Right forelimb (tissue), 1 donor: Measurements from ENCODE around the gene GLIS1.

Source experiments
- DNase-seq: peaks from one replicate; pipeline ENCODE4 v3.0.0-alpha.2; 2018

GLIS1 gene

GRCh38 chr1:53677486-53677885, 61.5 kb downstream of the GLIS1 start:
- no peak for DNase-seq

GRCh38 chr1:53672785-53673184, 66.2 kb downstream of the GLIS1 start:
- DNase-seq: no peak

DNA sequence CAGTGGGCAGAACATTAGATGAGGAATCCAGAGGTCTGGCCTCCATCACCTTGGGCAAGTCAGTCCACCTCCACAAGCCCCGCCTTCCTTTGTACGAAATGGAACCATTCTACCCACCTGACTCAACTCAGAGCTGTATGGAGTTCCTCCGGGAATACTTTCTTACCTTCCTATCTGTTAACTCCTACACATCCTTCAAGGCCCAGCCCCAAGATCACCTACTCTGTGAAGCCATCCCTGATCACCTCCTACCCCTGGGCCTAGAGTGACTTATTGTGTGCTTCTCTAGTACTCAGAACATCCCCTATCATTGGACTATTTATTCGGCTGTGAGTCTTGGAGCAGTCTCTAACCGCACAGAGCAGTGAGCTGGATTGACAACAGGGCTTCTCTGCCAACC, 66.7 kb downstream of the GLIS1 start:
- no peak for DNase-seq

DNA sequence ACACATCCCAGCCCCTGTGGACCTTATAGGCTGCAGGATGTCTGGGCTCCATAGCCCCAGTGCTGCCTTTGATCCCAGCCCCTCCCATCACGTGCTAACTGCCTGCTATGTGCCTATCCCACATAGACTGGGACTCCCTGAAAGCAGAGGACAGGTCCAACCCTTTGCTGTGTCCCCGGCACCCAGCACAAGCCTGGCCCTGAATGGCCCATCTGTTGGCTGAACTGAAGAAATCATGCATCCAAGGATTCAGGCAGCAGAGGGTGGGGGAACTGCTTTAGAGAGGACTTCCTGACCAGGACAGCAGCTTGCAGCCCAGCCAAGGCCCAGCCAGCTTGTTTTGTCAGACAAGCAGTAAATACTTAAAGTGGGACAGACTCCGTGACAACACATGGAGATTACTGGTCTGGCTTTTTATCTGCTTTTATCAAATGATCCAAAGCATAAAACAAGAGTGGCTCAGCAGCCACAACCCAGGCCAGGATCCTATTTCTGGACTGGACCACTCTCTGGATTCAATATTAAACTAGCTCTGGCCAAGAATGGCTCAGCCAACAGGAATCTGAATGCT, 69.3 kb downstream of the GLIS1 start:
- no peak for DNase-seq

DNA sequence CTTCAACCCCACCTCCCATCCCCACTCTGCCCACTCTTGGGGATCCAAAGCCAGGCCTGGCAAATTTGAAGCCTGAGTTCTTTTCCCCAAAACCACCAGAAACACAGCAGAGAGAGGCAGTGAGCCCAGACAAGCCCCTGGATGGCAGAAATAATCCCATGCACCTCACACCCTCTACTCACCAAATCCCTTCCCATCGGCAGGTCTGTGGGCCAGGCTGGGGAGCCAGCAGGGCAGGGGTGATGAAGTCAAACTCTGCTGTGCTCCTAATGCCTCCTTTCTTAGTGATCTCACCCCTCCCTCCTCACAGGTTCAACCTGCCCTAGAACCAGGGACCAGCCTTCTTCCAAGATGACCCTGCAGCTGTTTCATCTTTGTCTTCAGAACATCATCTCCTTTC, 72.4 kb downstream of the GLIS1 start:
- no peak for DNase-seq

GRCh38 chr1:53665996-53666395, 73.0 kb downstream of the GLIS1 start:
- no peak for DNase-seq

- DNase-seq: no peak
Measured at GRCh38 chr1:53663529-53664300, 75.2 kb downstream of the GLIS1 start.

DNA sequence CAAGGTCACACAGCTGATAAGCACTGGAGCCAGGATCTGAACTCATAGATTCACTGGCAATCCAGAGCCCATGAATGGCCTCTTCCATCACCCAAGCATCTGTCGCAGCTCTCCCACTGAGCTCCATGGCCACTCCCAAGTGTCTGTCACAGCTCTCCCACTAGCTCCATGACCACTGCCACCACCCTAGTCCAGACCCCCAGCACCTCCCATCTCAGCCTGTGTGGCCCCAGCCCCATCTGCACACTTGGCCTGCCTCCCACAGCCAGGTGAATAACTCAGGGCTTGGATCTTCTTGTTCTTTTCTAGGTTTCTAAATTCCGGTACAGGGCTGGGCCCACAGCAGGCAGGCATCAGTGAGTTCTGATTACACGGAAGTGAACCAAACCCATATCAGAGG, 76.0 kb downstream of the GLIS1 start:
- no peak for DNase-seq

DNA sequence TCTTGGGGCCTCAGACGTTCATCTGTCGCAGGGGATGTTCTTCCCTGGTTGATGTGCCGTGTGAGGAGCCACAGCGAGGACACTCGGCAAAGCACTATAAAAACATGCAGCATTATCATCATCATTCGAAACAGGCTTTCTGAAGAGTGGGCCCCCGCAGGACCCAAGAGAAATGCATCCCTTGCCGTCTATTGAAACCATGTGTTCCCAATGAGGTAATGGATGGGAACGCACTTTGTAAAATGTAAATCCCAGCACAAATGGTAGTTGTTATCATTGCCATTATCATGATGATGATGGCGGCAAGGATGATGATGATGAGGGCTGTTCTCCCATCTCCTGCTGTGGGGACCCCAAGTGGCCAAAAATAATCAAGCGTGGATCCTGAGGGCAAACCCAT, 76.8 kb downstream of the GLIS1 start:
- no peak for DNase-seq

DNA sequence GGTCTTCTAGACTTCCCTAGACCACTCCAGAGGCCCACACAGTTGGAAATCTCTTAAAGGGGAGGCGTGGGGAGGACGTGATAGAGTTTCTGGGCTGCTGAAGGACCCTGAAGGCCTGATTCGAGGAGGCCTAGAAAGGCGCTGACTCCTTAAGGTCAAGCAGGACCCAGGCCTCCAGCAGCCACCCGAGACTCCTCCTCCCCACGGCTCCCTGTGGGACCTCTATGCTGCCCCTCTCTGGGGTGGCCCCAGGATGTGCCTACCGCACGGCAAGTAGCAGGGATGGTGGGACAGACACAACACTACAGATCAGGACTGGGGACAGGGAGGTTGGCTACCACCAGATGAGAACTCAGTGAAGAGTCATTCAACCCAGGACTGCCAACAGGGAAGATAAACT, 77.5 kb downstream of the GLIS1 start:
- no peak for DNase-seq

DNA sequence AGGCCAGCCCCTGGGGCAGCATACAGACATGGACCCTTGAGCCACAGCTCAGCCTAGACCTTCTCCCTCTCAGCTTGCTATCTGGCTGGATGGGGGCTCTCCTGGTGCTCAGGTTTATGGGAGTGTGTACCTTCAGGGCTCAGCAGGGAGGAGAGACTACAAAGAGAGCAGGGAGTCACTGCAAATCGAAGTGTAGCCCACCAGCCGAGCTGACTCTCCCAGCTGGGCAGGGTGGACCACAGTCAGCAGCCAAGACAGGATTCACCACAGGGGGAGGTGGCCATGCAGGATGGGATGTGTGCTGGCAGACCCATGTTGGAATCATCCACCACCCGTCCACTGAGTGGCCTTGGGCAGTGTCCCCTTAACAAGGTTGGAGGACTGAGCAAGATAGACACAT, 78.3 kb downstream of the GLIS1 start:
- no peak for DNase-seq

DNA sequence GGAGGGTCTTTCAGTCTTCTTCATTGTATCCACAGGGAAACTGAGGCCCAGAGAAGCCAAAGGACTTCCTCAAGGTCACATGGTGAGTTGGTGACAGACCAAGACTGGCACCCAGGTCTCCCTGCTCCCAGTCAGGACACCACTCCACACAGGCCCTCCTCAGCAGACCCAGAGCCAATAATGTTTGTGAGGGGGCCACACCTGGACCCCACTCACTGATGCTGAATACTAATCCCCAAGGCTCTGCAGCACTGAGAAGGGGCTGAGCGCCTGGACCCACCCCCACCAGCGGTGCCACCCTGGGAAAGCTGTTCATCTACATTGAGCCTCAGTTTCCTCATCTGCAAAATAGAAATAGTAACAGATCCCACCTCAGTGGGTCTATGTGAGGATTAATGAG, 79.5 kb downstream of the GLIS1 start:
- no peak for DNase-seq

DNA sequence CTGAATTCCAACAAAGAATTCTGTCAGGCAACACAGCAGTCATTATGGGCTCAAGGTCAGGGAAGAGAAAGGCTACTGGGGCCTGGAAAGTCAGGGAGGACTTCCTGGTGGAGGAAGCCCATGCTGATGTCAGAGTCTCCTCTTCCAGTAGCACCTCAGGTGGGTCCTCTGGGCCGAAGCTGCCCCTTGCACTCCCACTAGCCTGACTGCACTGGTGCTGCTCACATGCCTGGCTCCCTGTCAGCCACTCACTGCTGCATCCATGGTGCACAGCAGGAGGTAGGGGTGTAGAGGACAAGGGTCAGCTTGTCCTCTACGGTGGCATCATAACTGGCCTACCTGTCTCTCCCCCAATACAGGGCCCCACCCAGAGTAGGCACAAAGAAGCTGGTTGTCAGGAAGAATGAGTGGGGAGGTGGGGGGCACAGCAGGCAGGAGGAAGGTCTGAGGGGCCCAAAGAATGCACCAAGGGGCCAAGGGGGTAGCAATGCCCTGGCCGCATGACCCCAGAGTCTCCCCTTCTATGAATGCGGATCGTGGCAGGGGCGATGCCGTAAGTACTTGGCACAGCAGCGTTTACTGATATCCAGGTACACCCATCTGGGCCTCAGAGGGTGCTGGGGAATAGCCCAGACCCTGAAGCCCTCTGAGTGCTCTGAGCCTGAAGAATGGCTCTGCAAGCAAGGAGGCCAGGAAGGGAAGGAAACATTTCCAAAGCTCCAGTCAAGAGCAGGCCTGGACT, 80.3 kb downstream of the GLIS1 start:
- DNase-seq: no peak

GRCh38 chr1:53657891-53658396, 81.0 kb downstream of the GLIS1 start:
- no peak for DNase-seq

DNA sequence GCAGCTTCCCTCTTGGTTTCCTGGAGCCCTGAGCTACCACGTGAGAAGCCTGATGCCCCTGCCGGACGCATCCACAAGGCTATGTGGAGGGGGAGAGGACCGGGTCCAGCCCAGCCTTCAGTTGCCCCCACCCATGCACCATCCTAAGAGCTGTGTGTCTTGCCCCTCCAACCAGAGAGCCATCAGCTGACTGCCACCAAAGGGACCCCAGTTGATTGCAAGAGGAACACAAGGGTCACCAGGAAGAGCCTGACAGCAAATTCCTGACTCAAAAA, 81.5 kb downstream of the GLIS1 start:
- no peak for DNase-seq

- DNase-seq: no peak
Measured at GRCh38 chr1:53656747-53657530, 82.0 kb downstream of the GLIS1 start.

DNA sequence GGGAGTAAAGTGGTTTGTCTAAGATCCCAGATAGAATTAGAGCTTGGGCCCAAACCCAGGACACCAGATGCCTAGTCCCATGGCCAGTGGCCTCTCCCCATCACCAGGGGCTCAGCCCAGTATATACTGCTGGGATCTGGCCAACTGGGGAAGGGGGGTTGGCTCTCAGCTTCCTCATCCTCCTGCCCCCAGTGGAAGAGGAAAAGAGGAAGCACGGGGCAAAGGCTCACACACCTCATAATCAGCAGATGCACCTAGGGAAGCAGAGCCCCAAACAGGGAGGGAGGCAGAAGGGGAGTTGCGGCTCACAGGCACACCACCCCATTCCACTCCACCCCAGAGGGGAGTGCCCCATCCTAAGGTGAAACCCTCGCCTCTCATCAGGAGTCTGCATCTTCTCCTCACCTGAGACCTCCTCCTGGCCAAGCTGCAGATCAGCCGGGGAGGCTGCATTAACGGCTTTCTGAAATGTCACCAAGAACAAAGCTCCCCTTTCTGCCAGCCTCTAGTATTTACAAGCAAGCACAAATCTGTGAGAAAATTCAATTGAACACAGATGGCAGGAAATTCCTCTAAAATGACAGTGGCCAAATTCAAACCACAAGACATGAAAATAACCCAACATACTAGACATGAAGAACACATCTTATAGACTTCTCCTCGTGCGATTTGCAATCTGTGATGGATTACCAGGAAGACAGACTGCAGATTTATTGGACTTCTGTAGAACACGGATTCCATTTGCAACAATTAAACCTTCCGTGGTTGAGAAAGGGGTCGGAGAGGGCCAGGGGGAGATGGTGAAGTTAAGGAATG, 82.8 kb downstream of the GLIS1 start:
- DNase-seq: no peak

- no peak for DNase-seq
Measured at GRCh38 chr1:53654216-53655210, 84.5 kb downstream of the GLIS1 start.

GRCh38 chr1:53653631-53654030, 85.3 kb downstream of the GLIS1 start:
- DNase-seq: no peak

DNA sequence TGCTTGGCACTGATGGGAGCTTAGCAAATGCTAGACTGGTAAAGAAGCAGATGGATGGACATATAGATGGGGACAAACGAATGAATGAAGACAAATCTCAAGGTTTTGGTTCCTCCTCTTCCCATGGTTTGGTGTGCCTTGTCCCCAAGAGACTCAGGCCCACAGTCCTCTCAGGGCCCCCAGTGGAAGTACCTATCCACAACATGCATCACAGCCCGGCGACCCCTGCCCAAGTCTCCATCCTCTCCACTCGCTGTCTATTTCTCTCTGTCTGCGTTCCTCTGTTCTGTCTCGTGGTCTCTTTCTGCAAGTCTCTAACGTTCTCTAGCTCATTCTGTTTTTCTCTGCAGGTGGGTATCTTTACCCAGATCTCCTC, 85.8 kb downstream of the GLIS1 start:
- no peak for DNase-seq
